ENCODE data around the gene OR4D9.

DNA sequence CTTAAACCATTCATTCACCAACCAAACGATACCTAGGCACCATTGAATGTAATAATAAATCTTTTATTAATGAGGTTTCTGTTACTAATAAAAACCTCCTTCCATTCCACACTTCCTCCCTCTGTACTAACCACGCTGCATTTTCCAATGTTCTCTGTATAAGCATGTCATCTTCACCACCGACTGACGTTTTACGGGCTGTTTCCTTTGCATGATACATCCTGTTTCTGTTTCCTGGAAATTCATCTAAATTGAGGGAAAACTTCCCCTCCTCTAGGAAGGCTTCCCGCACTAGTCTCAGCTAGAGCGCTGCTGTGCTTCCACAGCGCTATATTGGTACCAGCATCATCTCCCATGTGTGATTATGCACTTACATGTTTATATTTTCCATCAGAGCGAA, 36.2 kb upstream of the OR4D9 start:
- TF ChIP-seq EZH2 (IDR thresholded peaks at IDR 0.05; ENCODE audit: borderline replicate concordance, insufficient read depth, low read depth, low read length, poor library complexity, severe bottlenecking): no peak
- TF ChIP-seq, protein P1, sequence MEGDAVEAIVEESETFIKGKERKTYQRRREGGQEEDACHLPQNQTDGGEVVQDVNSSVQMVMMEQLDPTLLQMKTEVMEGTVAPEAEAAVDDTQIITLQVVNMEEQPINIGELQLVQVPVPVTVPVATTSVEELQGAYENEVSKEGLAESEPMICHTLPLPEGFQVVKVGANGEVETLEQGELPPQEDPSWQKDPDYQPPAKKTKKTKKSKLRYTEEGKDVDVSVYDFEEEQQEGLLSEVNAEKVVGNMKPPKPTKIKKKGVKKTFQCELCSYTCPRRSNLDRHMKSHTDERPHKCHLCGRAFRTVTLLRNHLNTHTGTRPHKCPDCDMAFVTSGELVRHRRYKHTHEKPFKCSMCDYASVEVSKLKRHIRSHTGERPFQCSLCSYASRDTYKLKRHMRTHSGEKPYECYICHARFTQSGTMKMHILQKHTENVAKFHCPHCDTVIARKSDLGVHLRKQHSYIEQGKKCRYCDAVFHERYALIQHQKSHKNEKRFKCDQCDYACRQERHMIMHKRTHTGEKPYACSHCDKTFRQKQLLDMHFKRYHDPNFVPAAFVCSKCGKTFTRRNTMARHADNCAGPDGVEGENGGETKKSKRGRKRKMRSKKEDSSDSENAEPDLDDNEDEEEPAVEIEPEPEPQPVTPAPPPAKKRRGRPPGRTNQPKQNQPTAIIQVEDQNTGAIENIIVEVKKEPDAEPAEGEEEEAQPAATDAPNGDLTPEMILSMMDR (IDR thresholded peaks at IDR 0.05): no peak

Data from B cell (primary cell).